Measurements from ENCODE around the gene SORCS1.

The SORCS1 gene

GRCh38 chr10:107103174-107104025 is 61.1 kb downstream of the SORCS1 start:
- no peak overlapping the region for H4K8ac ChIP-seq (ENCODE audit: low read depth, low read length)
- no peaks in the 10 kb centered on the region for H3K4me1 ChIP-seq (ENCODE audit: control insufficient read depth, low read depth, low read length)
- H3K4me2 ChIP-seq (ENCODE audit: low read length) = no peak overlapping the region
- H3K27ac ChIP-seq (ENCODE audit: low read depth, low read length) = no peak overlapping the region
- no CpG with 5 or more reads among the region's 8 CpGs for WGBS (ENCODE audit: extremely low coverage, insufficient coverage, low lambda C conversion rate)
- no peak overlapping the region for H4K5ac ChIP-seq (ENCODE audit: low read length)
- no peak overlapping the region for H3K23ac ChIP-seq (ENCODE audit: low read length)
- no peak overlapping the region for H3K4ac ChIP-seq (ENCODE audit: low read depth, low read length)
- H3K79me1 ChIP-seq (ENCODE audit: low read length) = no peaks in the 10 kb centered on the region
- no peak overlapping the region for H2AK5ac ChIP-seq (ENCODE audit: low read length)
- H2BK5ac ChIP-seq (ENCODE audit: low read length) = no peak overlapping the region
- H3K56ac ChIP-seq (ENCODE audit: low read length) = no peak overlapping the region
- no peak overlapping the region for H2BK15ac ChIP-seq (replicated peaks; ENCODE audit: low read depth)
- H3K36me3 ChIP-seq (ENCODE audit: control insufficient read depth, insufficient read depth, low read length) = no peaks in the 10 kb centered on the region
- H3K18ac ChIP-seq (ENCODE audit: low read length) = no peak overlapping the region
- no peaks in the 10 kb centered on the region for H3K27me3 ChIP-seq (ENCODE audit: insufficient read depth, low read length, poor library complexity)
- H3K9ac ChIP-seq (ENCODE audit: low read length) = no peak overlapping the region
- H3K4me3 ChIP-seq (ENCODE audit: low read length) = no peak overlapping the region
- no peaks in the 10 kb centered on the region for H3K79me2 ChIP-seq (ENCODE audit: control insufficient read depth, insufficient read depth, low read length)
- H2BK120ac ChIP-seq (ENCODE audit: low read depth, low read length) = no peak overlapping the region
- DNase-seq = no peak

DNA sequence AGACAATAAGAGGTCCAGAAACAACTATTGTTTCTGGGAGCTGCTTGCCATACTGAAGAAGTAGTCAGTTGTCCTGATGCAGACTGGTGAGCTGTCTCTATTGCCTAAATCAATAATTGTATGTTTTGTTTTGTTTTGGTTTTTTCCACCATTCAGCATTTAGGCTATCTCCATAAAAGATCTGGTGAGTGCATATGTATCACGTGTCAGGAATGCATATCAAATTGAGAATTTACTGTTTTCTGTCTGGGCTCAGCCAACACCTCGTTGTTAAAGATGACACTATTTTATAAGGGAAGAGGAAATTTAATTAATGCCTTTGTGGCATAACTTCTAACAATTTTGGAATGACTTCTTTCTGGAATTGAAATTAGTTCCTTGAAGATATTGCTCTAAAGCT is 66.2 kb downstream of the SORCS1 start:
- H4K8ac ChIP-seq (ENCODE audit: low read depth, low read length) = no peak overlapping the region
- no peaks in the 10 kb centered on the region for H3K27me3 ChIP-seq (ENCODE audit: insufficient read depth, low read length, poor library complexity)
- no peak overlapping the region for H4K5ac ChIP-seq (ENCODE audit: low read length)
- no peak overlapping the region for H2BK120ac ChIP-seq (ENCODE audit: low read depth, low read length)
- H3K23ac ChIP-seq (ENCODE audit: low read length) = no peak overlapping the region
- no peak overlapping the region for H3K18ac ChIP-seq (ENCODE audit: low read length)
- H3K4me3 ChIP-seq (ENCODE audit: low read length) = no peak overlapping the region
- no peak overlapping the region for H3K56ac ChIP-seq (ENCODE audit: low read length)
- no CpG with 5 or more reads among the region's 2 CpGs for WGBS (ENCODE audit: extremely low coverage, insufficient coverage, low lambda C conversion rate)
- H2BK5ac ChIP-seq (ENCODE audit: low read length) = no peak overlapping the region
- no peak overlapping the region for H3K4me2 ChIP-seq (ENCODE audit: low read length)
- H2BK15ac ChIP-seq (replicated peaks; ENCODE audit: low read depth) = no peak overlapping the region
- no peak for DNase-seq
- no peak overlapping the region for H2AK5ac ChIP-seq (ENCODE audit: low read length)
- H3K79me1 ChIP-seq (ENCODE audit: low read length) = no peaks in the 10 kb centered on the region
- no peaks in the 10 kb centered on the region for H3K36me3 ChIP-seq (ENCODE audit: control insufficient read depth, insufficient read depth, low read length)
- H3K4me1 ChIP-seq (ENCODE audit: control insufficient read depth, low read depth, low read length) = no peaks in the 10 kb centered on the region
- H3K79me2 ChIP-seq (ENCODE audit: control insufficient read depth, insufficient read depth, low read length) = no peaks in the 10 kb centered on the region
- no peak overlapping the region for H3K27ac ChIP-seq (ENCODE audit: low read depth, low read length)
- H3K4ac ChIP-seq (ENCODE audit: low read depth, low read length) = no peak overlapping the region
- H3K9ac ChIP-seq (ENCODE audit: low read length) = no peak overlapping the region

DNA sequence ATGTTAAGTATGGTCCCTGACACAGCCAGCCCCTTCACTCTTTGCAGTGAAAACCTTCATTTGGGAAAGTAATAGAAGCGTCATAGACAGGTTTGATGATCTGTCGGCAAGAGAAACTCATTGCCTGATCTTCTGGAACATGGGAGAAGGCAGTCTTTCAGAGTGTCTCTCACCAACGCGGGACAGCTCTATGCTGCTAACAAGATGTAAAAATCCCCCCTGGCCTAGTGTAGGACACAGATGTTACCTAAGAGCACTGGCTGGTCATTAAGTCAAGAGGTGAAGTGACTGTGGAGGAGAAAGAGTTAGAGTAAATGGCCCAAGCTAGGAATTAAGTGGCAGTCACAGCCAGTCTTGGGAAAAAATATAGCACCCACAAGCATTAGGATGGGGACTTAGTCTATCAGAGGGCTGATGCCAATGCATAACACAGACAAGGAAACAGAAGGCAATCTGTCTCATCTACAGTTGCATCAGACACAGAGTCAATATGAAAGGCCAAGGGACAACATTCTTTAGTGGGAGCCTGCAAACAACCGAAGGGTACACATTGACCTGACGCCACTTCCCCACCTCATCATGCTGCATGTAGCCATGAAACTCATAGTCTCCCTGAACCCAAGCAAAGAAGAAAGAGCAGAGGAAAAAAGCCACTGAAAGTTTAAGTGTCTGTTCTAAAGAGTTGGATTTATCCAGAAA is 69.5 kb downstream of the SORCS1 start:
- Histone ChIP-seq H3K23ac (ENCODE audit: low read length) (no peak overlapping the region), H3K9ac (ENCODE audit: low read length) (no peak overlapping the region), H2BK5ac (ENCODE audit: low read length) (no peak overlapping the region), H3K79me1 (ENCODE audit: low read length) (no peaks in the 10 kb centered on the region), H3K4me2 (ENCODE audit: low read length) (no peak overlapping the region), H3K27ac (ENCODE audit: low read depth, low read length) (no peak overlapping the region), H3K27me3 (ENCODE audit: insufficient read depth, low read length, poor library complexity) (no peaks in the 10 kb centered on the region), H2BK15ac (replicated peaks; ENCODE audit: low read depth) (no peak overlapping the region), H3K36me3 (ENCODE audit: control insufficient read depth, insufficient read depth, low read length) (no peaks in the 10 kb centered on the region), H3K56ac (ENCODE audit: low read length) (no peak overlapping the region), H3K4me1 (ENCODE audit: control insufficient read depth, low read depth, low read length) (no peaks in the 10 kb centered on the region), H4K5ac (ENCODE audit: low read length) (no peak overlapping the region), H3K79me2 (ENCODE audit: control insufficient read depth, insufficient read depth, low read length) (no peaks in the 10 kb centered on the region), H3K4me3 (ENCODE audit: low read length) (no peak overlapping the region), H2BK120ac (ENCODE audit: low read depth, low read length) (no peak overlapping the region), H3K18ac (ENCODE audit: low read length) (no peak overlapping the region), H3K4ac (ENCODE audit: low read depth, low read length) (no peak overlapping the region), H2AK5ac (ENCODE audit: low read length) (no peak overlapping the region), H4K8ac (ENCODE audit: low read depth, low read length) (no peak overlapping the region)
- no peak for DNase-seq
- whole genome bisulfite sequencing (ENCODE audit: extremely low coverage, insufficient coverage, low lambda C conversion rate) = no CpG with 5 or more reads among the region's 6 CpGs

GRCh38 chr10:107092321-107092720 is 72.2 kb downstream of the SORCS1 start:
- Histone ChIP-seq H2BK5ac (ENCODE audit: low read length) (no peak overlapping the region), H3K27me3 (ENCODE audit: insufficient read depth, low read length, poor library complexity) (no peaks in the 10 kb centered on the region), H3K9ac (ENCODE audit: low read length) (no peak overlapping the region), H2AK5ac (ENCODE audit: low read length) (no peak overlapping the region), H2BK15ac (replicated peaks; ENCODE audit: low read depth) (no peak overlapping the region), H3K4me3 (ENCODE audit: low read length) (no peak overlapping the region), H3K4me2 (ENCODE audit: low read length) (no peak overlapping the region), H2BK120ac (ENCODE audit: low read depth, low read length) (no peak overlapping the region), H4K5ac (ENCODE audit: low read length) (no peak overlapping the region), H3K18ac (ENCODE audit: low read length) (no peak overlapping the region), H4K8ac (ENCODE audit: low read depth, low read length) (no peak overlapping the region), H3K36me3 (ENCODE audit: control insufficient read depth, insufficient read depth, low read length) (no peaks in the 10 kb centered on the region), H3K27ac (ENCODE audit: low read depth, low read length) (no peak overlapping the region), H3K79me2 (ENCODE audit: control insufficient read depth, insufficient read depth, low read length) (no peaks in the 10 kb centered on the region), H3K23ac (ENCODE audit: low read length) (no peak overlapping the region), H3K4me1 (ENCODE audit: control insufficient read depth, low read depth, low read length) (no peaks in the 10 kb centered on the region), H3K79me1 (ENCODE audit: low read length) (no peaks in the 10 kb centered on the region), H3K4ac (ENCODE audit: low read depth, low read length) (no peak overlapping the region), H3K56ac (ENCODE audit: low read length) (no peak overlapping the region)
- WGBS (ENCODE audit: extremely low coverage, insufficient coverage, low lambda C conversion rate) = no CpG with 5 or more reads among the region's 1 CpG
- no peak for DNase-seq

- no peak overlapping the region for H2BK5ac ChIP-seq (ENCODE audit: low read length)
- no peak overlapping the region for H3K23ac ChIP-seq (ENCODE audit: low read length)
- H4K8ac ChIP-seq (ENCODE audit: low read depth, low read length) = no peak overlapping the region
- H3K4ac ChIP-seq (ENCODE audit: low read depth, low read length) = no peak overlapping the region
- H3K36me3 ChIP-seq (ENCODE audit: control insufficient read depth, insufficient read depth, low read length) = no peaks in the 10 kb centered on the region
- no peak overlapping the region for H3K27ac ChIP-seq (ENCODE audit: low read depth, low read length)
- H2BK120ac ChIP-seq (ENCODE audit: low read depth, low read length) = no peak overlapping the region
- no peaks in the 10 kb centered on the region for H3K27me3 ChIP-seq (ENCODE audit: insufficient read depth, low read length, poor library complexity)
- H3K4me3 ChIP-seq (ENCODE audit: low read length) = no peak overlapping the region
- H3K9ac ChIP-seq (ENCODE audit: low read length) = no peak overlapping the region
- no peak overlapping the region for H3K56ac ChIP-seq (ENCODE audit: low read length)
- H2BK15ac ChIP-seq (replicated peaks; ENCODE audit: low read depth) = no peak overlapping the region
- no peak overlapping the region for H3K18ac ChIP-seq (ENCODE audit: low read length)
- no peaks in the 10 kb centered on the region for H3K79me1 ChIP-seq (ENCODE audit: low read length)
- H2AK5ac ChIP-seq (ENCODE audit: low read length) = no peak overlapping the region
- H4K5ac ChIP-seq (ENCODE audit: low read length) = no peak overlapping the region
- WGBS (ENCODE audit: extremely low coverage, insufficient coverage, low lambda C conversion rate) = no CpG with 5 or more reads among the region's 2 CpGs
- no peak for DNase-seq
- H3K4me2 ChIP-seq (ENCODE audit: low read length) = no peak overlapping the region
- no peaks in the 10 kb centered on the region for H3K4me1 ChIP-seq (ENCODE audit: control insufficient read depth, low read depth, low read length)
- no peaks in the 10 kb centered on the region for H3K79me2 ChIP-seq (ENCODE audit: control insufficient read depth, insufficient read depth, low read length)
Observed at GRCh38 chr10:107091126-107091525, 73.4 kb downstream of the SORCS1 start.

Data from mesendoderm (in vitro differentiated cells).